Liver (tissue), 9 donors: ENCODE measurements around the gene PHLDA2. TPM values are rescaled to one million over a fixed set of nuclear protein-coding genes. Genes with fewer than 3 reads are reported as not detected.

Experiments used
- DNase-seq: peaks from one replicate; pipeline ENCODE4 v3.0.0-alpha.2; 2017; ENCODE audit warnings: low spot score
- H3K27ac ChIP-seq, 2 donors: one replicate each; pipeline ENCODE4 v1.7.0; 2013; ENCODE audit warnings: inconsistent platforms in 2 of 2, low read length in 2 of 2, control low read depth in 1 of 2, low read depth in 1 of 2, mild to moderate bottlenecking in 1 of 2
- H3K27me3 ChIP-seq, 4 donors: one replicate each; pipeline versions ENCODE4 v1.6.1 to v1.7.0; 2013; ENCODE audit warnings: low read length in 3 of 4, inconsistent platforms in 1 of 4, mild to moderate bottlenecking in 1 of 4, moderate library complexity in 1 of 4; ENCODE audit not compliant: control insufficient read depth in 4 of 4, insufficient read depth in 4 of 4
- H3K36me3 ChIP-seq, 4 donors: one replicate each; pipeline versions ENCODE4 v1.6.1 to v1.7.0; 2013; ENCODE audit warnings: low read length in 3 of 4, mild to moderate bottlenecking in 3 of 4, low read depth in 1 of 4, moderate library complexity in 1 of 4; ENCODE audit not compliant: control insufficient read depth in 4 of 4, insufficient read depth in 3 of 4
- H3K4me1 ChIP-seq, 4 donors: one replicate each; pipeline versions ENCODE4 v1.6.1 to v1.7.0; 2013; ENCODE audit warnings: low read length in 3 of 4, mild to moderate bottlenecking in 3 of 4, moderate library complexity in 1 of 4; ENCODE audit not compliant: control insufficient read depth in 4 of 4, insufficient read depth in 4 of 4
- H3K4me3 ChIP-seq, 3 donors: one replicate each; pipeline versions ENCODE4 v1.6.1 to v1.7.0; 2013; ENCODE audit warnings: low read length in 3 of 3, control low read depth in 1 of 3, low read depth in 1 of 3, mild to moderate bottlenecking in 1 of 3
- H3K9ac ChIP-seq, 2 donors: one replicate each; pipeline ENCODE4 v1.7.0; 2013; ENCODE audit warnings: low read length in 2 of 2, mild to moderate bottlenecking in 2 of 2, moderate library complexity in 2 of 2, control low read depth in 1 of 2, low read depth in 1 of 2
- H3K9me3 ChIP-seq, 4 donors: one replicate each; pipeline versions ENCODE4 v1.6.1 to v1.7.0; 2013; ENCODE audit warnings: low read length in 3 of 4; ENCODE audit not compliant: control insufficient read depth in 4 of 4
- ATF3 ChIP-seq: IDR thresholded peaks from 2 replicates; pipeline ENCODE4 v1.6.1; 2016; ENCODE audit warnings: antibody characterized with exemption
- CTCF ChIP-seq: fragments of 150-350 bp; IDR thresholded peaks from 2 replicates; pipeline ENCODE4 v1.5.1; 2017; ENCODE audit warnings: improper control_type of control experiment, low read depth, low read length; ENCODE audit not compliant: missing input control
- EGR1 ChIP-seq, 2 donors: IDR thresholded peaks; 2 replicates each; pipeline ENCODE4 v1.6.1; 2016 to 2018; ENCODE audit warnings: antibody characterized with exemption in 2 of 2, low read depth in 2 of 2
- FOXA1 ChIP-seq: IDR thresholded peaks from 2 replicates; pipeline ENCODE4 v1.6.1; 2016; ENCODE audit warnings: antibody characterized with exemption
- FOXA2 ChIP-seq: IDR thresholded peaks from 2 replicates; pipeline ENCODE4 v1.6.1; 2016; ENCODE audit warnings: antibody characterized with exemption
- GABPA ChIP-seq, 2 donors: IDR thresholded peaks in 1 of 2; conservative IDR thresholded peaks in 1 of 2; 2 replicates each; pipeline ENCODE4 v1.6.1; 2016; ENCODE audit warnings: antibody characterized with exemption in 2 of 2, mild to moderate bottlenecking in 1 of 2, moderate library complexity in 1 of 2
- HNF4A ChIP-seq, 2 donors: conservative IDR thresholded peaks; 2 replicates each; pipeline ENCODE4 v1.6.1; 2016; ENCODE audit warnings: antibody characterized with exemption in 2 of 2, mild to moderate bottlenecking in 2 of 2
- JUND ChIP-seq, 2 donors: IDR thresholded peaks; 2 replicates each; pipeline ENCODE4 v1.6.1; 2016; ENCODE audit warnings: antibody characterized with exemption in 2 of 2
- MAX ChIP-seq: IDR thresholded peaks from 2 replicates; pipeline ENCODE4 v1.6.1; 2016; ENCODE audit warnings: antibody characterized with exemption
- NR2F2 ChIP-seq: IDR thresholded peaks from 2 replicates; pipeline ENCODE4 v1.6.1; 2016; ENCODE audit warnings: antibody characterized with exemption
- RAD21 ChIP-seq, 2 donors: IDR thresholded peaks; 2 replicates each; pipeline ENCODE4 v1.6.1; 2016; ENCODE audit warnings: antibody characterized with exemption in 2 of 2, mild to moderate bottlenecking in 2 of 2
- REST ChIP-seq: IDR thresholded peaks from 2 replicates; pipeline ENCODE4 v1.6.1; 2016; ENCODE audit warnings: antibody characterized with exemption, mild to moderate bottlenecking
- RXRA ChIP-seq, 2 donors: IDR thresholded peaks; 2 replicates each; pipeline ENCODE4 v1.6.1; 2017 to 2018; ENCODE audit warnings: antibody characterized with exemption in 2 of 2, mild to moderate bottlenecking in 1 of 2
- TAF1 ChIP-seq: conservative IDR thresholded peaks from 2 replicates; pipeline ENCODE4 v1.6.1; 2016; ENCODE audit warnings: antibody characterized with exemption, mild to moderate bottlenecking
- ZBTB33 ChIP-seq: IDR thresholded peaks from 2 replicates; pipeline ENCODE4 v1.6.1; 2016; ENCODE audit warnings: antibody characterized with exemption
- WGBS: extraction: QIAGEN DNeasy Blood & Tissue Kit; methylation state at CpG from one replicate; pipeline ENCODE4 v1.1.7; 2013; 5-methylcytosine and 5-hydroxymethylcytosine counted together
- polyA plus RNA-seq, 2 donors: library from polyadenylated mRNA; stranded (reverse) in 1 of 2; unstranded in 1 of 2; fragments of 200-250 nt in 1 of 2; fragments of >200 nt in 1 of 2; fragmentation: Nextera tagmentation in 1 of 2; extraction: Ambion mirVana in 1 of 2; gene quantifications; one replicate each; pipeline versions ENCODE4 v1.2.1 to v1.2.3, GENCODE V29; 2013 to 2015
- total RNA-seq, 2 donors: library from RNA; depleted of rRNA; stranded (reverse); fragments of >200 nt; gene quantifications; one replicate each; pipeline ENCODE4 v1.2.3, GENCODE V29; 2014
- donor health status: healthy.
- donor health status: healthy.
- donor health status: healthy.
- donor health status: healthy.
- donor health status: healthy.

PHLDA2 gene
- total and polyA plus RNA-seq, 4 donors: 0.23 to 1.4 (median 0.99) TPM; not detected in 1

GRCh38 chr11:2887515-2888195 is 41.6 kb downstream of the PHLDA2 start:
- 78% methylated on average over 11 of the region's 11 CpGs for whole genome bisulfite sequencing
- no peaks in the 10 kb centered on the region for H3K36me3 ChIP-seq
- H3K4me1 ChIP-seq: peaks cover 12 to 28% (median 21%) of the 10 kb centered on the region in 4 donors
- no peak overlapping the region for H3K4me3 ChIP-seq
- no peak for DNase-seq
- H3K9ac ChIP-seq: no peak overlapping the region
- H3K9me3 ChIP-seq: no peaks in the 10 kb centered on the region
- H3K27me3 ChIP-seq: no peaks in the 10 kb centered on the region
- no peak overlapping the region for H3K27ac ChIP-seq
- TF ChIP-seq HNF4A (conservative IDR thresholded peaks at IDR 0.05): no peak
- TF ChIP-seq EGR1 (IDR thresholded peaks at IDR 0.05; ENCODE audit: low read depth in 2 of 2): no peak
- no peak for TF ChIP-seq NR2F2
- TF ChIP-seq RXRA (IDR thresholded peaks at IDR 0.05): no peak
- TF ChIP-seq CTCF: no peak
- no peak for TF ChIP-seq MAX

- Histone ChIP-seq H3K4me1 (peaks cover 8 to 22% (median 16%) of the 10 kb centered on the region in 4 donors), H3K9me3 (no peaks in the 10 kb centered on the region), H3K27me3 (no peaks in the 10 kb centered on the region), H3K4me3 (no peak overlapping the region), H3K36me3 (no peaks in the 10 kb centered on the region), H3K9ac (no peak overlapping the region), H3K27ac (no peak overlapping the region)
- TF ChIP-seq RAD21 (IDR thresholded peaks at IDR 0.05): no peak
- no peak for TF ChIP-seq GABPA (IDR thresholded peaks at IDR 0.05 in 1 of 2, conservative IDR thresholded peaks at IDR 0.05 in 1 of 2)
- no peak for TF ChIP-seq JUND (IDR thresholded peaks at IDR 0.05)
- no peak for TF ChIP-seq ZBTB33
- TF ChIP-seq REST: no peak
- TF ChIP-seq ATF3: no peak
- no peak for TF ChIP-seq RXRA (IDR thresholded peaks at IDR 0.05)
- no peak for TF ChIP-seq TAF1
- TF ChIP-seq EGR1 (IDR thresholded peaks at IDR 0.05; ENCODE audit: low read depth in 2 of 2): no peak
- no peak for TF ChIP-seq FOXA2
- no peak for TF ChIP-seq FOXA1
- DNase-seq: no peak
- WGBS: 80% methylated on average over 5 of the region's 5 CpGs
Observed at GRCh38 chr11:2886936-2887335, 42.3 kb downstream of the PHLDA2 start.
